VCaP (cell line): ENCODE measurements around the gene LDB3.

Source experiments
- H3K27ac ChIP-seq: fragments of 450-650 bp; 2 replicates; pipeline ENCODE4 v1.5.1; 2017
- CTCF ChIP-seq: fragments of 450-650 bp; conservative IDR thresholded peaks from 2 replicates; pipeline ENCODE4 v1.5.1; 2017; ENCODE audit warnings: mild to moderate bottlenecking, moderate library complexity

Gene LDB3

DNA sequence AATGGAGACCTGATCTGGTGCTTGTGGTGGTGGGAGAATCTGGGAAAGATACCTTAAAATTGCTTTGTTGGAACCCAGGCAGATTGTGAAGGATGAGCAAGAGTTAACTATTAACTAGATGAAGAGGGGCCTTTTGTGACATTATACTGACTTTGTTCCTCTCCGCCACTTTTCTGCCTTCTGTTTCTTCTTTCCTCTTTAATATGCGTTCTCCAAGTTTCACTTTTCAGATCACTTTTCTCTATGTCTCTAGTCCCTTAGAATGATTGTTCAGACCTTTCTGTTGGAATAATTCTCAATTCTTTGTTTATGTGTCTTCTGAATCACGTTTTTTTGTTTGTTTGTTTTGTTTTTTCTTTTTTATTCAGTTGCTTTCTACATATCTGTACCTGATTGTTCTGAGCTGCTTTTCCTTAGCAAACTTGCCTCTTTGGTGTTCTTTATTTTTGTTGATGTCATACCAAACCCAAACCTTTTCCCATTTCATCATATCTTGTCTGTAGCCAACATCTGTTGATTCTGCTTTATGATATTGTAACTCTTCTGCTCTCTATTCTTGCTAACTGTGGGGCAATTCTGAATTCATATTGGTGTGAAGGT is 90.9 kb downstream of the LDB3 start:
- peak overlapping the region; percentile 96; the same call in 1 of the 2 replicates for H3K27ac ChIP-seq

GRCh38 chr10:86763404-86763803 is 95.1 kb downstream of the LDB3 start:
- TF ChIP-seq CTCF, result no peak
- H3K27ac ChIP-seq, result no peak overlapping the region

More for the DNA sequence above, 90.9 kb downstream of the LDB3 start:
- TF ChIP-seq CTCF, result no peak

DNA sequence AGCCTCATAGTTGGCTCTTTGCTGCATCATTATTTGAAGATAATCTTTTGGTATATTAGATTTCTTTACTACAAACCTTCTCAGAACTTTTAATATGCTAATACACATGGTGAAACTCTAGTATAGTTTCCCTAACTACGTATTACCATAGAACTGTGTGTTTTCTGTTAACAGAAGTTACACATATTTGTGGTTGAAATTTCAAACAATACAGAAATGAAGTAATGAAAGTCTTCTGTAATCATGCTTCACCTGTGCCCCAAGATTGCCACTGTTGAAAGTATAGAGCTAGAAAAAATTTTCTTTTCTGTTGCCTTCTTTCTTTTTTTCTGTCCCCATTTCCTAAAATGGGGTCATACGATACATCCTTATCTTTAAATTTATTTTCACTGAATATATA is 97.2 kb downstream of the LDB3 start:
- no peak for TF ChIP-seq CTCF
- no peak overlapping the region for H3K27ac ChIP-seq

- no peak overlapping the region for H3K27ac ChIP-seq
- TF ChIP-seq CTCF, result no peak
Measured at GRCh38 chr10:86768412-86769062, 100.2 kb downstream of the LDB3 start.

DNA sequence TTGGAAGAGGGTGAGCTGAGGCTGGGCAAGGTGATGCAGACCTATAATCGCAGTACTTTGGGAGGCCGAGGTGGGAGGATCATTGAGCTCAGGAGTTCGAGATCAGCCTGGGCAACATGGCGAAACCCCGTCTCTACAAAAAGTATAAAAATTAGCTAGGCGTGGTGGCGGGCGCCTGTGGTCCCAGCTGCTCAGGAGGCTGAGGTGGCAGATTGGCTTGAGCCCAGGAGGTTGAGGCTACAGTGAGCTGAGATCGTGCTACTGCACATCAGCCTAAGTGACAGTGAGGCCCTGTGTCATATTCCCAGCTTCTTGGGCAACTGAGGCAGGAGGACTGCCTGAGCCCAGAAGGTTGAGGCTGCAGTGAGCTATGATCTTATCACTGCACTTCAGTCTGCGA is 101.7 kb downstream of the LDB3 start:
- H3K27ac ChIP-seq, result no peak overlapping the region
- no peak for TF ChIP-seq CTCF

DNA sequence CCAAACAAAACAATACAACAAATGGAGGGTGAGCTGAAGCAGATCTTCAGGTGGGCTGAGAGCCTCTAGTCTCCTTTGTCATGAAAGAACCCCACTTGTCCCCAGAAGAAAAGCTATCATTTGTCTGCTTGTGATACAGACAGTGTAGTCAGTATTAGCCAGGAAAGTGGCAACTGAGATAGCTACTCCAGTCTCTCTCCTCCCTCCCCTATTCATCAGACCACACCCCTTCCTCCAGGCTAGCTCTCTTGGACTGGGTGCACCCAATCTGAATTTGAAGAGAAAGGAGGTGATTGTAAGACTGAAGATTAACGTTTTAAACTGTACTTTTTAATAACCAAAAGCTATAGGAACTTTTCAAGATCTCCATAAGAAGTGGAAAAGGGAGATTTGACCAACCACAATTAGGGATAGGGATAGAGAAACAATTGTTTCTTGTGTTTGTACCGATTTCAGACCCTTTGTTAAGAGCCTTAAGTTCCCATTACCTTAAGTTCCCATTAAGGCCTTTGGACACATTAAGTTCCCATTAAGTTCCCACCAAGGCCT is 102.2 kb downstream of the LDB3 start:
- H3K27ac ChIP-seq, result no peak overlapping the region
- no peak for TF ChIP-seq CTCF

DNA sequence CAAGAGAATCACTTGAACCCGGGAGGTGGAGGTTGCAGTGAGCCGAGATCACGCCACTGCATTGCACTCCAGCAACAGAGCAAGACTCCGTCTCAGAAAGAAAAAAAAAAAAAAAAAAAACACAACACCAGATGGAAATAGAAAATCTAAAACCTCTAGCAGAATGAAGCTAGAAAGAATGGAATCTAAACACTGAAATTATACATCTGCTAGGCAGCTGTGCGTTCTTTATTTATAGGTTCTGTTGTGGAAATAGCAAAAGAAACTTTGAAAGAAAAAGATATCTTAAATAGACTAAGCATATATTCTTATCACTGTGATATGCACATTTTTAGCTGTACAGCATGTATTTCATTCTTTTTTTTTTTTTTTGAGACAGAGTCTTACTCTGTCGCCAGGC is 105.2 kb downstream of the LDB3 start:
- no peak overlapping the region for H3K27ac ChIP-seq
- TF ChIP-seq CTCF, result no peak
